GM10847 (cell line): ENCODE data around the gene C5orf24.

Experiments used
- POLR2A ChIP-seq: IDR thresholded peaks from 2 replicates; pipeline ENCODE4 v1.6.1; 2011; ENCODE audit not compliant: insufficient read length; ENCODE audit errors: extremely low read depth

C5orf24 gene

GRCh38 chr5:134846641-134846960, 833 bp downstream of the C5orf24 start:
- TF ChIP-seq POLR2A: no peak

- no peak for TF ChIP-seq POLR2A
Observed at GRCh38 chr5:134851307-134851923, 5.6 kb downstream of the C5orf24 start.

DNA sequence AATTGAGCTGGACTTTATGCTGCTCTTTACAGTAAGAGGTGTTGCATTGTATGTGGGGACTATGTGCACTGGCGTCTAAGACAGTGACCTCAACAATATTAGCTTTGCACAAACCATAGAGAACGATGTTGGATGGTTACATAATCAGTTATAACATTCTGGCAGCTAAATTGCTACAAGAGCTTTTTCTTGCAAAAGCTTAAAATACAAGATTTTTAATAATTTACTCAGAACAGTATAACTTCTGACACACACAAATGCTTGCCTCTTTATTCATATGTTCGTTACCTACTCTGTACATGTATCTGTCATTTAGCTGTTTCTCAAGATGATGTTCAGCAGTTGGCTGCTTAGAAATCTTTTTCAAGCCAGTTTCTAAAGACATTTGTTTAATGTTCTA, 11.6 kb downstream of the C5orf24 start:
- TF ChIP-seq POLR2A: no peak

DNA sequence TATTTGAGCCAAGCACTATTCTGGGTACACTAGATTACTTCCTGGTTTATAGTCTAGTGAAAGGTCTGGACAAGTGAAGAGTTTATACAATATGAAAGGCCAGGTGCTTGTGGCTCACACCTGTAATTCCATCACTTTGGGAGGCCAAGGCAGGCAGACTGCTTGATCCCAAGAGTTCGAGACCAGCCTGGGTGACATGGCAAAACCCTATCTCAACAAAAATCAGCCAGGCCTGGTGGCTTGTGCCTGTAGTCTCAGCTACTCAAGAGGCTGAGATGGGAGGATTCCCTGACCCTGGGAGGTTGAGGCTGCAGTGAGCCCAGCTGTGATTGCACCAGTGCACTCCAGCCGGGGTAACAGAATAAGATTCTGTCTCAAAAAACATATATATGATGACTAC, 18.9 kb downstream of the C5orf24 start:
- TF ChIP-seq POLR2A: no peak

DNA sequence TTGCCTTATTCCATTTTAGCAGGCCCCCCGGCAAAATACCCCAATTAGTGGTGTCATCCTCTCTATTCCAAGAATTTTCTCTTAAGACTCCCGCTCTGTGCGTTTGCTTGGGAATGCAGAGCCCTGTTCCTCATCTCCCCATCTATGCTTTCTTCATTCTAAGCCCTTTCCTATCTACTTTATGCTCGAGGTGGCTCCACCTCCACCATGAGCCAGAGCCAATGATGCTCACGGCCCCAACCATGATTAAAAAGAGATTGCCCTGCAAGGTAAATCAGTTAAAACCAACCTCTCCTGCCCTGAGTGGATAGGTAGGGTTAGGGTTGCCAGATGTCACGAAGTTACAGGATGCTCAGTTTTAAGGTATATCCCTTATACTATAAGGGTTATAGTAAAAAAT, 27.7 kb downstream of the C5orf24 start:
- TF ChIP-seq POLR2A: no peak

GRCh38 chr5:134873987-134874830, 28.4 kb downstream of the C5orf24 start, which contains the start of gene TXNDC15:
Gene TXNDC15, plus strand, starts transcription at chr5:134874371. Its CDS starts 57 bp downstream, at chr5:134874428.
- peak; percentile 96 for TF ChIP-seq POLR2A

DNA sequence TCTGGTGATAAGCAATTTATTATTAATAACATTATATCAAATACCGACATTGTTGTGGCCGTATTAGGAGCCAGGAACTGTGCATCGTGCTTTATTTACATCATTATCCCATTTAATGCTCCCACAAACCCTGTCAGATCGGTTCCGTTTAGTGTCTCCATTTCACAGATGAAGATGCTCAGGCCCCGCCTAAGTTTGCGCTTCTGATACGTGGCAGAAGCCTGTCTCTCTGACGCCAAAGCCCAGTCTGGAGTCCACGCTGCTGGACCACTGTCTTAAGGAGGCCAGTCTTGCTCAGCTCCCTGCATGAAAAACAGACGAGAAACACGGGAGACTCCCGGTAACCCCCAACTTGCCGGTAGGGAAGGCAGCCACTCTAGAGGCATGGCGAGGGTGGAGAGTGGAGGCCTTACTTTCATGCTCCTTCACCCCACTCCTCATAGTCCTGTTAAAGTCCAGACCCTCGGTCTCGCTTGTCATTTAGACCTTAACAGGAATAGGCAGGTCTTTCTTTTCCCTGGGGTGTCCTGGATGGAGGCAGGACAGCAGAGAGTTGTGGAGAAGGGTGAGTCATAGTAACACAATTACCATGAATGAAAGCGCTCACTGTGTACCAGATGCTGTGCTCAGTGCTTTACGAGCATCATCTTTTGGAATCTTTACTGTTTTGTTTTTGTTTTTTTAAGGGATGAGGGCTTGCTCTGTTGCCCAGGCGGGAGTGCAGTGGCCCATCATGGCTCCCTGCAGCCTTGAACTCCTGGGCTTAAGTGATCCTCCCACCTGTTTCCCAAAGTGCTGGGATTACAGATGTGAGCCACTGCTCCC, 29.3 kb downstream of the C5orf24 start:
- no peak for TF ChIP-seq POLR2A

DNA sequence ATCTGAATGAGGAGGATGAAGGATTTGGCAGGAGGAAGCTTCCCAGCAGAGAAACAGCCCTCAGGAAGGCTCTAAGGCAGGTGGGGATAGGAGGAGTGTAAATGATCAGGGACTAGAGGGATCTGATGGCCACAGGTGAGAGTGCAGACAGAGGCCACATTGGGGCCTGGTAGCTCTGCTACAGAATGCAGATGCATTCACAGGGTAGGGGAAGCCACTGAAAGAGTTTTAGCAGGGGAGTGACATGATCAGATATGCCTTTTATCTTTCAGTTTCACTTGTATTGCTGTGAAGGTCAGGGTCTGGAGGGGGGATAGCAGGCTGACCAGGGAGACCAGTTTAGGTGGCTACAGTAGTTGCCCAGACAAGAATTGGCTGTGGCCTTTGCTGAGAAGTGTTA, 31.4 kb downstream of the C5orf24 start:
- TF ChIP-seq POLR2A: no peak

- TF ChIP-seq POLR2A: no peak
Observed at GRCh38 chr5:134878403-134878802, 32.6 kb downstream of the C5orf24 start.

- no peak for TF ChIP-seq POLR2A
Observed at GRCh38 chr5:134879456-134879855, 33.7 kb downstream of the C5orf24 start.

DNA sequence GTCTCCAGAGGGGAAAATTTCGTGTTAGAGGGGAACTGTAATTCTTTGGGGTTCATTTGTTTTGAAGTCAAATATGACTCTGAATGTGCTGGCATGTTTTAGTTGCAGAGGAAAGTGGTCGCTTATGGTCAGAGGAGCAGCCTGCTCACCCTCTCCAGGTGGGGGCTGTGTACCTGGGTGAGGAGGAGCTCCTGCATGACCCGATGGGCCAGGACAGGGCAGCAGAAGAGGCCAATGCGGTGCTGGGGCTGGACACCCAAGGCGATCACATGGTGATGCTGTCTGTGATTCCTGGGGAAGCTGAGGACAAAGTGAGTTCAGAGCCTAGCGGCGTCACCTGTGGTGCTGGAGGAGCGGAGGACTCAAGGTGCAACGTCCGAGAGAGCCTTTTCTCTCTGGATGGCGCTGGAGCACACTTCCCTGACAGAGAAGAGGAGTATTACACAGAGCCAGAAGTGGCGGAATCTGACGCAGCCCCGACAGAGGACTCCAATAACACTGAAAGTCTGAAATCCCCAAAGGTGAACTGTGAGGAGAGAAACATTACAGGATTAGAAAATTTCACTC, 41.9 kb downstream of the C5orf24 start:
- TF ChIP-seq POLR2A: no peak

- TF ChIP-seq POLR2A: no peak
Observed at GRCh38 chr5:134889335-134889734, 43.6 kb downstream of the C5orf24 start.

DNA sequence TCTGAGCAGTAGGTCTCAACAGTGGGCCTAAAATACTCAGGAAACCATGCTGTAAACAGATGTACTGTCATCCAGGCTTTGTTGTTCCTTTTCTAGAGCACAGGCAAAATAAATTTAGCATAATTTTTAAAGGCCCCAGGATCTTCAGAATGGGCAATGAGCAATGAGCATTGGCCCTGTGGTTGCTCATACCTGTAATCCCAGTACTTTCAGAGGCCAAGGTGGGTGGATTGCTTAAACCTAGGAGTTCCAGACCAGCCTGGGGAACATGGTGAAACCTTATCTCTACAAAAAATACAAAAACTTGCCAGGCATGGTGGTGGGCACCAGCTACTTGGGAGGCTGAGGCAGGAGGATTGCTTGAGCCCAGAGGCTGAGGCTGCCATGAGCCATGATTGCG, 45.7 kb downstream of the C5orf24 start:
- TF ChIP-seq POLR2A: no peak

- TF ChIP-seq POLR2A: no peak
Observed at GRCh38 chr5:134892282-134892681, 46.5 kb downstream of the C5orf24 start.

GRCh38 chr5:134892926-134893325, 47.2 kb downstream of the C5orf24 start:
- TF ChIP-seq POLR2A: no peak
